Fibroblast of upper back skin (primary cell): ENCODE measurements around the gene SLC39A10.
"Not testable (repeated sequence)": the region's sequence is repeated elsewhere in the genome, so short reads cannot be mapped to it uniquely, and the experiment has no call there.

Experiments used
- DNase-seq: peaks from one replicate; pipeline ENCODE4 v3.0.0-alpha.2; 2013

SLC39A10 gene

DNA sequence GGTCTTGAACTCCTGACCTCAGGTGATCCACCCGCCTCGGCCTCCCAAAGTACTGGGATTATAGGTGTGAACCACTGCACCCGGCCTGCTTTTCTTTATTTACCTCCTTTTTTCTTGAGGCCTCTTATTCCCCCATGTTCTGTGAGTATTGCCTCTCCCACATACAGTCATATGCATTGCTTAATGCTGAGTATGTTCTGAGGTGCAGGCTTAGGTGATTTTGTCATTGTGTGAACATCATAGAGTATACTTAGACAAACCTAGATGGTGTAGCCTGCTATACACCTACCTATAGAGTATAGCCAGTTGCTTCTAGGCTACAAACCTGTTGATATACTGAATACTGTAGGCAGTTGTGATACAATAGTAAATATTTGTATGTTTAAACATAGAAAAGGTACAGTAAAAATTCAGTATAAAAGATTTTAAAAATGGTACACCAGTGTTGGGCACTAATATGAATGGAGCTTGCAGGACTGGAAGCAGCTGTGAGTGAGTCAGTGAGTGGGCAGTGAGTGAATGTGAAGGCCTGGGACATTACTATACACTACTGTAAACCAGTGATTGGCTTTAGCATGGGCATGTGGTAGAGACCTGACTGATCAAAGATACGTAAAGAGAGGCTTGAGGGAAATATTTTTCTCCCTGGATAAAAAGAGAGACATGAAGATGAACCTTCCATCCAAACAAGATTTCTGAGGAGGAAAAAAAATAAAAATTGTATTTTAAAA is 17.6 kb downstream of the SLC39A10 start:
- no peak for DNase-seq

DNA sequence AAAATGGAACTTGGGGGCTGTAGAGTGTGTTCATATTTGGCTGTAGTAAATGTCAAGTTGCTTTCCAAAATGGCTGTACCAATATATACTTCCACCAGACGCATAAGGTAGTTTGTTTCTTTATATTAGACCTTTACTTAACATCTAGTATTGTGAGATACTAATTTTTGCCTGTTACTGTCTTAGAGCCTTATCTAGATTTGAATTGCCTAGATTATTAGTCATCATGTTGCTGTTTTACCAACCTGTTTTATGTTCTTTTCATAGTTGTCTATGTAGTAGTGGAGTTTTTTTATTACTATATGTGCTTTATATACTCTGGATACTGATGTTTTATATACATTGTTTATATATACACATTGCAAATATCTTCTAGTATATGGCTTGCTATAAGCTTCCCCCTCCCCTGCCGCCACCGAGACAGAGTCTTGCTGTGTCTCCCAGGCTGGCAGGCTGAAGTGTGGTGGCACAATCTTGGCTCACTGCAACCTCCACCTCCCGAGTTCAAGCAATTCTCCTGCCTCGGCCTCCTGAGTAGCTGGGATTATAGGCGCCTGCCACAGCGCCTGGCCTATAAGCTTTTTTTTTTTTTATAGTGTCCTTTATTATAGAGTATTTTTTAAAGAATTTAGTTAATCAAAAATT is 18.9 kb downstream of the SLC39A10 start:
- no peak for DNase-seq

- DNase-seq, result no peak
Observed at GRCh38 chr2:195677290-195677689, 20.3 kb downstream of the SLC39A10 start.

DNA sequence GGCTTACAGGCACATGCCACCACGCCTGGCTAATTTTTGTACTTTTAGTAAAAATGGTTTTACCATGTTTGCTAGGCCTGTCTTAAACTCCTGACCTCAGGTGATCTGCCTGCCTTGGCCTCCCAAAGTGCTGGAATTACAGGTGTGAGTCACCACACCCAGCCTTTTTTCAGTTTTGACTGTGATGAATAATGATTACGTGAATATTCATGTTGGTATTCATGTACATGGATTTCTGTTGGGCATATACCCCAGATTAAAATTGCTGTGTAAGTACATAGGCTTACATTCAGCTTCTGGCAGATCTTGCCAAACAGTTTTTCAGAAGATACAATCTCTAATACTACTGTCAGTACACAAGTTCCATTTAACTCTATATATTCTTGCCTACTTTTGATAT is 20.9 kb downstream of the SLC39A10 start:
- DNase-seq, result no peak

DNA sequence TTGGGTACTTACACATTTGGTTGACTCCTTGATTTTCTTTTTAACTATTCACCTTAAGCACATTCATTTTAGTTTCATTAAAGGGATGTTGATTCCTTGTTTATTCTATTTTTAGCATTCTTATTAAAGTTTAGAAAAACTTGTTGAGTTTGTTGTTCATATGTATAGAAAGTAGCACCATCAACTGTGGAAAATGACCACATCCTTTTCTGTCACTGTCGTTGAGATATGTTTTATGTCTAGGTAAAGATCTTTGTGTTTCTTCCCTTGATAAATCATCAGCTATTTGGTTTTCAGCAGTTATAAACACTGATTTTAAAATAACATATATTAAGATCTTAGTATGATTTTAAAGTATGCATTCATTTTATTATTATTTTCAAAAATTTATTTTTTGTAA is 25.1 kb downstream of the SLC39A10 start:
- DNase-seq, result no peak

- DNase-seq, result peak; percentile 61
Observed at GRCh38 chr2:195683174-195683573, 26.1 kb downstream of the SLC39A10 start.

DNA sequence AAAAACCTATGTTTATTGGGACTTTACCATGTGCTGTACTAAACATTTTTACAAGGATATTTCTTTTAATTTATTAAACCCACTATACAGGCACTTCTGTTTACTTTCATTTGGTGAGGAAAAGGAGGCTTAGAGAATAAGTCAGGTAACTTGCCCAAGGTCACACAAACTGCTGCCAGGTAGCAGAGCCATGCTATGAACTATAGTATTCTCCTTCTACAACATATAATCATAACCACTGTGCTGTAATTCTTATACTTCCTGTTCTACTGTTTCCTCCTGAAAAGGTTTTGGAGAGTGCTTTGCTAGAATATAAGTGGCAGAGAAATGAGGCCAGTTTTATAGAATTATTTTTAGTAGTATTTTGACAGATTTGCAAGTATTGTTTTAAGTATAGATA is 29.5 kb downstream of the SLC39A10 start:
- no peak for DNase-seq

GRCh38 chr2:195687320-195688086 is 30.5 kb downstream of the SLC39A10 start:
- DNase-seq, result no peak

- not testable (repeated sequence) for DNase-seq
Observed at GRCh38 chr2:195692531-195692930, 35.5 kb downstream of the SLC39A10 start.

DNA sequence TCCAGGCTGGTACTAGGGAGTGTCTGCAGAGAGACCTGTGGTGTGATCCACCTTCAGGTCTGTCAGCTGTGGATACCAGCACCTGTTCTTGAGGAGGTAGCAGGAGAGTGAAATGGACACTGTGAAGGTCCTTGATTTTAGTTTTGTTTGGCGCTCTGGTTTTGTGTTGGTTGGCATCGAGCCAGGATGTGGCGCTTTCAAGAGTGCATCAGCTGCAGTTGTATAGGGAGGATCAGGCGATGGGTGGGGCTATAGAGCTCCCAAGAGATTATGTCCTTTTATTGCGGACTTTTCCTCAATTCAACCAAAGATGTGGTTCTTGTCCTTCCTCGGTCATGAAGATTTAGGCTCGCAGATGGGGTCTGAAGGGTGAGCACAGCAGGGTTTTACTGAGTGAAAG is 37.5 kb downstream of the SLC39A10 start:
- no peak for DNase-seq

DNA sequence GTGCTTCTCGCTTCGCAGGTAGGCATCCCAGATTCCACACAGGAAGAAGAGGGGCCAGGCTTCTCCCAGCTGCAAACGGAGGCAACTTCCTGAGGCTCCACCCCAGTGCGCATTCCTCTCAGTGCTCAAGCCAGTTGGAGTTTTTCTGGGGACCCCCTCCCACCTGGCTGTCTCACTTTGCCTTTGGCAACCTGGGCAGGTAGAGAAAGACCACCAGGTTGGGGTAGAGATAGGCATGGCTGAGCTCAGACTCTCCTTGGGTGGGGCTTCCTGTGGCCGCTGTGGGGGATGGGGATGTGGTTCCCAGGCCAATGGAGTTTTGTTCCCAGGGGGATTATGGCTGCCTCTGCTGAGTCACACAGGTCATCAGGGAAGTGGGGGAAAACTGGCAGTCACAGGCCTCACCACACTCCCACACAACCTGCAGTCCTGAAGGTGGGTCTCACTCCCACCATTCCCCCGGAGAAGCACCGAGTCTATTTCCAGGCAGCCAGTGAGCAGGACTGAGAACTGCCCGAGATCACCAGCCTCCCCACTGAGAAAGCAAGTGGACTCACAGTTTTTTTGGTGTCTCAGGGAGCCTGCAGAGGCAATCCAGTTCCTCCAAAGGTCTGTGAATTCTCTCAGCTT is 38.1 kb downstream of the SLC39A10 start:
- peak; percentile 1 for DNase-seq

DNA sequence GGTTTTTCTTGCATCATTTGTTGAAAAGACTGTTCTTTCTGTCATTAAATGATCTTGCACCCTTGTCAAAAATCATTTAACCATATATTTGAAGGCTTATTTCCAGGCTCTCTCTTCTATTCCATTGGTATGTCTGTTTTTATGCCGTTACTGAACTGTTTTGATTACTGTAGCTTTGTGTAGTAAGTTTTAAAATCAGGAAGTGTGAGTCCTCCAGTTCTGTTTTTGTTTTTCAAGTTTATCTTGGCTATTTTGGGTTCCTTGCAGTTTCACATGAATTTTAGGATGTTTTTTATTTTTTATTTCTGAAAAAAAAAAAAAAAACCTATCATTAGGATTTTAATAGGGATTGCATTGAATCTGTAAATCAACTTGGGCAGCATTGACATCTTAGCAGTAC is 39.0 kb downstream of the SLC39A10 start:
- no peak for DNase-seq

GRCh38 chr2:195697681-195698220 is 40.7 kb downstream of the SLC39A10 start:
- DNase-seq, result no peak

GRCh38 chr2:195700480-195700879 is 43.5 kb downstream of the SLC39A10 start:
- no peak for DNase-seq

GRCh38 chr2:195706161-195706900 is 49.3 kb downstream of the SLC39A10 start:
- DNase-seq, result peak; percentile 52

DNA sequence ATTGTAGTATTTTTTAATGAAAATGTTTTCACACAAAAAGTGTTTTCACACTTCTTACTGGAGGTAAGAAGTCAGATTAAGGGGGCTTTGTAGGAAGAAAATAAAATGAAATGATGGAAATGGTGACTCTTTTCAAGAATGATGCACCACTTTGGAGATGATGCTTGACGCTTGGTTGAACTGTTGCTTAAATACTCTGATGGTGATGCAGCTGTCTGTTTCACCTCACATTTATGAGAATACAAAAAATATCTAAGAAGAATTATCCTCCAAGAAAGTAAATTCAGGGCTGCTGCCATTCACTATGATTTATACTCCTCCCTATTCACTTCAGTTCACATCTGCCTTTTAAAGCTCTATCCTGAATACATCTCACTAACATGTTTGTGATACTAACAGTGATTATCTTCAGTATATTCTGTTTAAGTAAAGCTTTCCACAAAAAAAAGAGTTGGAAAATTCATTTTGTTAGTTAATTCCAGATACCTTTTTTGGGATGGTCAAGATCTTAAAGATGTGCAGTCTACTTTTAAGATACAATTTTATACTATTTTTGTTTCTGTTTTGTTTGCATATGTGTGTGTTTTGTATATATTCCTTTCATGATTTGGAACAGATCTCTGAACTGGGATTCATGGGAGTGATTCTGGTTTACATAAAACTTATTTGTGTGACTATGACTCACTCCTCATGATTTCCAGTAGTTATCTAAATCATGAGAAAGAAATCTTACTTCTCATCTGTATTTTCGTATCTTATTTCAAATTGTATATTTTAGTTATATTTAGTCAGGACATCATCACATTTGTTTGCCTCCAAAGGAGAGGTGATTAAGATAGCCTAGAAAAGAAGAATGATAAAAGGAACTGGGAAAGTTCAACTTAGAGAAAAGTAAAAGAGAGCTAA is 53.1 kb downstream of the SLC39A10 start:
- DNase-seq, result peak; percentile 38

- no peak for DNase-seq
Observed at GRCh38 chr2:195711478-195711877, 54.5 kb downstream of the SLC39A10 start.

DNA sequence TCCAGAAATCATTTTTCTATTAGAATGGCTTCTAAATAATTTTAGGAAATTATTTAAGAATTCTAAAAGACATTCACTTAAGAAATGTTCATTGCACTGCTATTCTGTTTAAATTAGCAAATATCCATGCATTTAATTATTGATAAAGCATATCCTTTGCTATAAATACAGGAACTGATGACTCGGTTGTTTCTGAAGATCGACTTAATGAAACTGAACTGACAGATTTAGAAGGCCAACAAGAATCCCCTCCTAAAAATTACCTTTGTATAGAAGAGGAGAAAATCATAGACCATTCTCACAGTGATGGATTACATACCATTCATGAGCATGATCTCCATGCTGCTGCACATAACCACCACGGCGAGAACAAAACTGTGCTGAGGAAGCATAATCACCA is 59.4 kb downstream of the SLC39A10 start:
- DNase-seq, result no peak

- DNase-seq, result no peak
Observed at GRCh38 chr2:195721042-195721441, 64.0 kb downstream of the SLC39A10 start.

DNA sequence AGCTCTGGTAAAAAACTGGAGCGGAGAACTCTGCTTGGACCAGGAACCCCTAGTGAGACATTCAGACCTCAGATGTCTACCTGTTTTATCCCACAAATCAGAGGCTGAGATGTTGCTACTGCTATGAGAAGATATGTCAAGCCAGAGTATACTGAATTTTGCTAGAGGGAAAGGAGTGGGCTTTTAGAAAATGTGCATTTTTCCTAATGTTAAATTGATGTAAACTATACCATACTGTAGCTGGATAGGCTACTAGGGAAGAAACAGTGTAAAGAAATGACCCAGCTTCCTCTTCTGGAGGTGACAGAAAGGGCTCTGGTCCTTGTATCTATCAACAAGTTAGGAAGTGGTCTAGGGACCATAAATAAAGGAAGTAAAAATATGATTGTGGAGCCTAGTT is 65.0 kb downstream of the SLC39A10 start:
- no peak for DNase-seq

DNA sequence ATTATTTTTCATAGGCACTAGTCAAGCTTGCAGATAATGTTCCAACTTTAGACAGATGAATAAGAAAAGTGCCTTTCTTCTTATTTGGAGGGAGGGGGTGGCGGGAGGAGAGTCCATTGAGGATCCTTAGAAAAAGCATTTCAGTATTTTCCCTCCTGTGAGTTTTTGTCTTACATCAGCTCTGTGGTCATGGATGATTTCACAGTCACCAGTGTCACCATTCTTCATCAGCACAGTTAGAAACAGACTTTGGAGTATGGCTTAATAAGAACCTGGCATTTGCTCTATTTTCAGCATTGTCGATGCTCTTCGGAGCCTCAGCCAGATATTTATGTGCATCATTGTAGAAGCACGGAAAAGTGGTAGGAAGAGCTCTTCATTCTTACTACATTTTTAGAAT is 70.1 kb downstream of the SLC39A10 start:
- DNase-seq, result no peak
